HepG2 (cell line): ENCODE results near the gene TMEM217. TPM values are rescaled to one million over a fixed set of nuclear protein-coding genes. Genes with fewer than 3 reads are reported as not detected.

Experiments
- DDIT3 ChIP-seq: sonication (generic); formaldehyde crosslinking; IDR thresholded peaks from 2 replicates; pipeline ENCODE4 v1.4.0; 2020; ENCODE audit warnings: mild to moderate bottlenecking, missing genetic modification reagents
- HCFC1 ChIP-seq: fragments of 150-350 bp; IDR thresholded peaks from 2 replicates; pipeline ENCODE4 v1.6.1; 2014; ENCODE audit warnings: low read depth, low read length
- KLF16 ChIP-seq, 2 experiments: sonication (generic) in 1 of 2; formaldehyde crosslinking in 1 of 2; IDR thresholded peaks; 2 replicates each; pipeline versions ENCODE4 v1.6.1 to v1.8.0; 2016 to 2023; ENCODE audit warnings: missing genetic modification reagents in 2 of 2, missing compliant biosample characterization in 1 of 2
- MTF2 ChIP-seq: sonication (generic); formaldehyde crosslinking; IDR thresholded peaks from 2 replicates; pipeline ENCODE4 v1.5.0; 2020; ENCODE audit warnings: missing genetic modification reagents, borderline replicate concordance
- NFATC3 ChIP-seq: sonication (generic); formaldehyde crosslinking; IDR thresholded peaks from 2 replicates; pipeline ENCODE4 v1.5.1; 2020; ENCODE audit warnings: mild to moderate bottlenecking, missing genetic modification reagents
- RBAK ChIP-seq: sonication (generic); formaldehyde crosslinking; IDR thresholded peaks from 2 replicates; pipeline ENCODE4 v1.5.1; 2020; ENCODE audit warnings: mild to moderate bottlenecking, missing genetic modification reagents
- TAF15 ChIP-seq: fragments of 200-400 bp; formaldehyde crosslinking; IDR thresholded peaks from one replicate; pipeline ENCODE4 v1.6.1; 2018; ENCODE audit warnings: mild to moderate bottlenecking, low read depth, low read length; ENCODE audit not compliant: poor library complexity, severe bottlenecking
- ZBTB42 ChIP-seq: sonication (generic); formaldehyde crosslinking; IDR thresholded peaks from 2 replicates; pipeline ENCODE4 v1.5.0; 2020; ENCODE audit warnings: mild to moderate bottlenecking, missing genetic modification reagents
- ZNF230 ChIP-seq: sonication (generic); formaldehyde crosslinking; IDR thresholded peaks from 2 replicates; pipeline ENCODE4 v1.4.0; 2020; ENCODE audit warnings: mild to moderate bottlenecking, missing genetic modification reagents
- ZNF318 ChIP-seq: sonication (generic); formaldehyde crosslinking; IDR thresholded peaks from 2 replicates; pipeline ENCODE4 v1.4.0; 2020; ENCODE audit warnings: mild to moderate bottlenecking, missing genetic modification reagents
- ZNF335 ChIP-seq: sonication (generic); formaldehyde crosslinking; IDR thresholded peaks from 2 replicates; pipeline ENCODE4 v1.4.0; 2020; ENCODE audit warnings: missing genetic modification reagents
- ZNF407 ChIP-seq: sonication (generic); formaldehyde crosslinking; IDR thresholded peaks from one replicate; pipeline ENCODE4 v1.5.1; 2020; ENCODE audit warnings: mild to moderate bottlenecking, missing genetic modification reagents; ENCODE audit errors: not compliant biosample characterization
- polyA plus RNA-seq, 8 experiments: library from polyadenylated mRNA; depleted of rRNA in 3 of 8; stranded (reverse) in 7 of 8; unstranded in 1 of 8; fragments of >200 nt; fragmentation: Illumina TruSeq in 4 of 8; extraction: Trizol in 4 of 8; gene quantifications; 2 replicates each; pipeline versions ENCODE4 v1.2.1 to v1.2.3, GENCODE V29; 2011 to 2016; ENCODE audit warnings: low read depth in 4 of 8, missing spikeins in 1 of 8, mixed read lengths in 1 of 8; ENCODE audit not compliant: insufficient read depth in 1 of 8
- total RNA-seq, 5 experiments: library from RNA; depleted of rRNA; stranded (reverse); fragments of >200 nt; fragmentation: Illumina TruSeq; extraction: Trizol; gene quantifications; 2 replicates each; pipeline ENCODE4 v1.2.3, GENCODE V29; 2016; ENCODE audit warnings: low read depth in 1 of 5

TMEM217 gene
- total and polyA plus RNA-seq, 2 of the 13 experiments (the other 11 are each of a cell fraction or from before 2014, with no cell fraction given): 2.3 to 3.4 TPM

GRCh38 chr6:37257634-37258404, at the start of gene TMEM217, which contains the start of gene TBC1D22B (continued):
- peak; percentile 89 for TF ChIP-seq ZNF318 (CRISPR knock-in tag)
- peak; percentile 63 for TF ChIP-seq ZNF407
- TF ChIP-seq ZBTB42 (CRISPR knock-in tag): 0 out of 2 replicates have a peak, but pooled peaks have one; percentile 24
- TF ChIP-seq TAF15: no peak
- peak; percentile 50 for TF ChIP-seq ZNF230 (CRISPR knock-in tag)
- peak in 1 of 2 experiments; percentile 87; a peak in 1 of 4 replicates for TF ChIP-seq KLF16 (CRISPR knock-in tag; IDR thresholded peaks at IDR 0.05)
- peak; percentile 26; the same call in 1 of the 2 replicates for TF ChIP-seq NFATC3
- TF ChIP-seq MTF2 (CRISPR knock-in tag): no peak
- TF ChIP-seq HCFC1: peak; percentile 80
- TF ChIP-seq RBAK (CRISPR knock-in tag): no peak
- TF ChIP-seq ZNF335 (CRISPR knock-in tag): peak; percentile 91
- no peak for TF ChIP-seq DDIT3 (CRISPR knock-in tag)
